Pancreas (tissue), 10 donors: ENCODE results near the gene MT1A. TPM values are rescaled to one million over a fixed set of nuclear protein-coding genes. Genes with fewer than 3 reads are reported as not detected.

Source experiments
- ATAC-seq, 4 donors: fragments of 200-7000 bp; cut with Tn5 transposase; one replicate each; pipeline versions ENCODE4 v1.8.0 to v1.9.1; 2020; ENCODE audit warnings: mild to moderate bottlenecking in 4 of 4, moderate library complexity in 4 of 4
- DNase-seq, 6 donors: peaks; one replicate each; pipeline ENCODE4 v3.0.0-alpha.2; 2020
- FAIRE-seq: peaks from 2 replicates; lab custom pipeline; 2012; peaks lifted over from hg19 to GRCh38; lab: Jason Lieb, UNC
- H3K27ac ChIP-seq, 4 donors: fragments of 200-600 bp; sonication (generic); 1 replicate in 3 of 4; 2 replicates in 1 of 4; pipeline versions ENCODE4 v1.5.0 to v1.8.0; 2020
- H3K27me3 ChIP-seq, 4 donors: fragments of 200-600 bp; one replicate each; pipeline ENCODE4 v1.8.0; 2021
- H3K36me3 ChIP-seq, 3 donors: fragments of 200-600 bp; sonication (generic) in 1 of 3; one replicate each; pipeline versions ENCODE4 v1.5.0 to v1.8.0; 2020 to 2021
- H3K4me1 ChIP-seq, 3 donors: fragments of 200-600 bp; one replicate each; pipeline ENCODE4 v1.8.0; 2021
- H3K4me3 ChIP-seq, 4 donors: fragments of 200-600 bp; sonication (generic) in 2 of 4; one replicate each; pipeline versions ENCODE4 v1.5.0 to v1.8.0; 2020 to 2021
- H3K9me3 ChIP-seq, 4 donors: fragments of 200-600 bp; one replicate each; pipeline ENCODE4 v1.8.0; 2021
- WGBS, 2 donors: extraction: QIAGEN DNeasy Blood & Tissue Kit; methylation state at CpG; one replicate each; pipeline ENCODE4 v1.1.7; 2013; 5-methylcytosine and 5-hydroxymethylcytosine counted together
- intact Hi-C, 3 donors: fragments of 100-400 bp; cut with DNase I; formaldehyde crosslinking; loops; one replicate each; pipeline versions ENCODE4 v1.11.1 to v1.14.2; 2022
- polyA plus RNA-seq, 2 donors: library from polyadenylated mRNA; stranded (reverse); fragments of 200-250 nt; gene quantifications; one replicate each; pipeline ENCODE4 v1.2.3, GENCODE V29; 2013
- total RNA-seq, 6 donors: library from RNA; stranded (reverse); fragmentation: NEBNext Ultra II Directional in 4 of 6; extraction: Animal tissue kit (Norgen Biotek cat#: 25700) in 4 of 6; gene quantifications; one replicate each; pipeline versions ENCODE4 v1.2.1 to v1.2.4, GENCODE V29; 2021 to 2023
- TF ChIP-seq, protein P1 (sequence below), 4 donors: fragments of 200-600 bp; sonication (generic) in 3 of 4; IDR thresholded peaks; one replicate each; pipeline versions ENCODE4 v1.5.0 to v1.8.0; 2021; ENCODE audit warnings: antibody characterized with exemption in 4 of 4
- donor health status: healthy with polysubstance abuse.
- donor health status: DM: no; HTN: no; CAD: no; lungs with moderate emphysema.
- donor health status: DM: no; HTN: no; CAD: no.
- donor health status: control.
- donor health status: control.
- donor health status: Bipolar disorder and iron deficiency.
- donor health status: DM: yes; HTN: yes; CAD: no.
- donor health status: DM: no; HTN: no; CAD: no.
- donor health status: DM: no; HTN: no; CAD: no.
- donor health status: DM: yes; HTN: yes; CAD: no.

Gene MT1A
- total and polyA plus RNA-seq, 8 donors = 1.6 to 66.7 (median 4.4) TPM

- Histone ChIP-seq H3K9me3 (no peaks in the 10 kb centered on the region), H3K4me1 (peaks cover 4 to 16% (median 8%) of the 10 kb centered on the region in 3 donors), H3K27ac (no peak overlapping the region), H3K27me3 (no peaks in the 10 kb centered on the region), H3K36me3 (no peaks in the 10 kb centered on the region), H3K4me3 (no peak overlapping the region)
- no peak for FAIRE-seq
- intact Hi-C loops = no loop called here
- DNase-seq = no peak
- TF ChIP-seq, protein P1, sequence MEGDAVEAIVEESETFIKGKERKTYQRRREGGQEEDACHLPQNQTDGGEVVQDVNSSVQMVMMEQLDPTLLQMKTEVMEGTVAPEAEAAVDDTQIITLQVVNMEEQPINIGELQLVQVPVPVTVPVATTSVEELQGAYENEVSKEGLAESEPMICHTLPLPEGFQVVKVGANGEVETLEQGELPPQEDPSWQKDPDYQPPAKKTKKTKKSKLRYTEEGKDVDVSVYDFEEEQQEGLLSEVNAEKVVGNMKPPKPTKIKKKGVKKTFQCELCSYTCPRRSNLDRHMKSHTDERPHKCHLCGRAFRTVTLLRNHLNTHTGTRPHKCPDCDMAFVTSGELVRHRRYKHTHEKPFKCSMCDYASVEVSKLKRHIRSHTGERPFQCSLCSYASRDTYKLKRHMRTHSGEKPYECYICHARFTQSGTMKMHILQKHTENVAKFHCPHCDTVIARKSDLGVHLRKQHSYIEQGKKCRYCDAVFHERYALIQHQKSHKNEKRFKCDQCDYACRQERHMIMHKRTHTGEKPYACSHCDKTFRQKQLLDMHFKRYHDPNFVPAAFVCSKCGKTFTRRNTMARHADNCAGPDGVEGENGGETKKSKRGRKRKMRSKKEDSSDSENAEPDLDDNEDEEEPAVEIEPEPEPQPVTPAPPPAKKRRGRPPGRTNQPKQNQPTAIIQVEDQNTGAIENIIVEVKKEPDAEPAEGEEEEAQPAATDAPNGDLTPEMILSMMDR (IDR thresholded peaks at IDR 0.05) = no peak
- WGBS, 2 donors = 27 to 49% methylated on average over 1 of the region's 1 CpG
- ATAC-seq = peak in 1 of 4 donors; percentile 7
Measured at GRCh38 chr16:56639045-56639444, 579 bp downstream of the MT1A start.

DNA sequence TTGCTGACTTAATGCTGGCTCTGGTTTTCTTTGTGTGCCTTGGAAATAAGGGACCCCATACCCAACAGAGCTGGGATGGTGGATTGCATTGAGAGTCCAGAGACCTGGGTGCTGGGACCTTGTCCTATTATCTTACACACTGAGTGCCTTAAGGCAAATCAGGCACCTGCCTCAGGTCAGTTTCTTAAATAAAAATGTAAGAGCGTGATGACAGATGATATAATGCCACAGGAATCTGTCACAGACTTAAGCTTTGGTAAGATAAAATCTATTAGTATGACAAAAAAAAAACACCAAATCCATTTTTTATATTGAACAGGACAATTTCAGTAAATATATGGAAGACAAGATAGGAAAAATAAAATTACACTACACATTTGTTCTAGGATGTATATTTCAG, 1.6 kb downstream of the MT1A start:
- intact Hi-C loops = no loop called here
- no peak overlapping the region for H3K27ac ChIP-seq
- 89 to 94% methylated on average over 1 of the region's 1 CpG for WGBS, 2 donors
- no peaks in the 10 kb centered on the region for H3K27me3 ChIP-seq
- peaks cover 5 to 17% (median 8%) of the 10 kb centered on the region in 3 donors for H3K4me1 ChIP-seq
- H3K36me3 ChIP-seq = no peaks in the 10 kb centered on the region
- ATAC-seq (no peak), DNase-seq (no peak), FAIRE-seq (no peak)
- no peak overlapping the region for H3K4me3 ChIP-seq
- H3K9me3 ChIP-seq = no peaks in the 10 kb centered on the region
- TF ChIP-seq, protein P1 (IDR thresholded peaks at IDR 0.05) = no peak

- FAIRE-seq = no peak
- H3K27ac ChIP-seq = no peak overlapping the region
Measured at GRCh38 chr16:56641166-56641565, 2.7 kb downstream of the MT1A start.

GRCh38 chr16:56643080-56643778, 4.8 kb downstream of the MT1A start:
- intact Hi-C loops = no loop called here
- Histone ChIP-seq H3K9me3 (no peaks in the 10 kb centered on the region), H3K36me3 (no peaks in the 10 kb centered on the region), H3K27ac (peak overlapping the region; percentile 24 to 72 (median 46)), H3K27me3 (no peaks in the 10 kb centered on the region), H3K4me1 (peaks cover 5 to 17% (median 8%) of the 10 kb centered on the region in 3 donors), H3K4me3 (peak overlapping the region; percentile 7 to 47 (median 30))
- no peak for FAIRE-seq
- ATAC-seq = peak; percentile 95 to 97 (median 96)
- DNase-seq = peak; percentile 87 to 95 (median 88)
- TF ChIP-seq, protein P1 (IDR thresholded peaks at IDR 0.05) = peak in 3 of 4 donors; percentile 21 to 45 (median 28)
- WGBS, 2 donors = 3 to 4% methylated on average over 38 to 42 of the region's 42 CpGs

More at GRCh38 chr16:56641166-56641565, 2.7 kb downstream of the MT1A start:
- TF ChIP-seq, protein P1 (IDR thresholded peaks at IDR 0.05) = no peak
- Histone ChIP-seq H3K36me3 (no peaks in the 10 kb centered on the region), H3K27me3 (no peaks in the 10 kb centered on the region), H3K4me1 (peaks cover 5 to 17% (median 8%) of the 10 kb centered on the region in 3 donors), H3K9me3 (no peaks in the 10 kb centered on the region), H3K4me3 (no peak overlapping the region)
- DNase-seq = no peak
- intact Hi-C loops = no loop called here
- no peak for ATAC-seq
- WGBS, 2 donors = 96 to 98% methylated on average over 2 of the region's 2 CpGs

DNA sequence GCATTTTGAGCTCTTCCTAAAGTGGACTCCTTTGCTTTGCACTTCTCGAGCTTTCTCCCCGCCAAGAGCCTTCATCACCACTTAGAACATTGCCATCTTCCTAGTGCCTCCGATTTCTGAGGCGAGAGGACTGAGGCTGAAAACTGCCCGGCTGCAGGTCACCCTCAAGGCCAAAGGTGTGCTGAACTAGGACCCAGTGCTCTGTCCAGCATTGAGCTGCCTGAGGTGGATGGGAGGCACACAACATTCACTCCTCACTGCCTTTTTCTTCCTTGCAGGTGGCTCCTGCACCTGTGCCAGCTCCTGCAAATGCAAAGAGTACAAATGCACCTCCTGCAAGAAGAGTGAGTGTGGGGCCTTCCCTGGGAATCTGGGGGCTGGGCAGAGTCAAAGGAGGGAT, 5.4 kb downstream of the MT1A start:
- Histone ChIP-seq H3K27me3 (no peaks in the 10 kb centered on the region), H3K36me3 (no peaks in the 10 kb centered on the region), H3K27ac (peak overlapping the region in 2 of 4 donors; percentile 49 to 72), H3K4me3 (peak overlapping the region in 2 of 4 donors; percentile 44 to 47), H3K4me1 (peaks cover 4 to 13% (median 5%) of the 10 kb centered on the region in 3 donors), H3K9me3 (no peaks in the 10 kb centered on the region)
- TF ChIP-seq, protein P1 (IDR thresholded peaks at IDR 0.05) = no peak
- no peak for ATAC-seq
- FAIRE-seq = no peak
- DNase-seq = no peak
- 34 to 48% methylated on average over 5 of the region's 5 CpGs for WGBS, 2 donors
- intact Hi-C loops = no loop called here
